Calu3 (cell line): ENCODE measurements around the gene FMO1. TPM values are rescaled to one million over a fixed set of nuclear protein-coding genes. Genes with fewer than 3 reads are reported as not detected.

Experiments used
- BruUV-seq: library from RNA; stranded (reverse); fragments of 400-500 nt; replicated peaks from 2 replicates; lab custom pipeline; 2021; lab: Mats Ljungman, UMichigan
- CTCF ChIA-PET: fragments of 300-600 bp; sonication (Branson Sonifier 250); formaldehyde crosslinking; loops from one replicate; lab custom pipeline; 2022; ENCODE audit warnings: antibody characterized with exemption; lab: Charles Lee
- DNase-seq: peaks from one replicate; pipeline ENCODE4 v3.0.0; 2022
- H3K27ac Mint-ChIP-seq: one replicate; pipeline ENCODE4 v1.8.0; 2022; ENCODE audit warnings: mixed read lengths; ENCODE audit not compliant: unreplicated experiment
- H3K27me3 Mint-ChIP-seq: one replicate; pipeline ENCODE4 v1.8.0; 2022; ENCODE audit warnings: mixed read lengths; ENCODE audit not compliant: unreplicated experiment
- H3K36me3 Mint-ChIP-seq: one replicate; pipeline ENCODE4 v1.8.0; 2022; ENCODE audit warnings: mild to moderate bottlenecking, moderate library complexity, mixed read lengths; ENCODE audit not compliant: insufficient read depth, unreplicated experiment
- H3K4me1 Mint-ChIP-seq: one replicate; pipeline ENCODE4 v1.8.0; 2022; ENCODE audit warnings: mild to moderate bottlenecking, low read depth, mixed read lengths; ENCODE audit not compliant: unreplicated experiment
- H3K4me3 Mint-ChIP-seq: one replicate; pipeline ENCODE4 v1.8.0; 2022; ENCODE audit warnings: mild to moderate bottlenecking, low read depth, moderate library complexity, mixed read lengths; ENCODE audit not compliant: unreplicated experiment
- H3K9me3 Mint-ChIP-seq: one replicate; pipeline ENCODE4 v1.8.0; 2022; ENCODE audit warnings: low read depth, mixed read lengths; ENCODE audit not compliant: unreplicated experiment
- CTCF ChIP-seq: fragments of 200-600 bp; IDR thresholded peaks from one replicate; pipeline ENCODE4 v1.8.0; 2022; ENCODE audit warnings: antibody characterized with exemption; ENCODE audit not compliant: unreplicated experiment
- intact Hi-C: fragments of 100-400 bp; cut with micrococcal nuclease; formaldehyde crosslinking; loops from one replicate; pipeline ENCODE4 v1.10.0; 2022; ENCODE audit not compliant: unreplicated experiment
- total RNA-seq: library from RNA; stranded (reverse); gene quantifications from 2 replicates; pipeline ENCODE4 v1.2.3, GENCODE V29; 2022

FMO1 gene
- total RNA-seq, 1 experiment from 2014 or later: not detected

DNA sequence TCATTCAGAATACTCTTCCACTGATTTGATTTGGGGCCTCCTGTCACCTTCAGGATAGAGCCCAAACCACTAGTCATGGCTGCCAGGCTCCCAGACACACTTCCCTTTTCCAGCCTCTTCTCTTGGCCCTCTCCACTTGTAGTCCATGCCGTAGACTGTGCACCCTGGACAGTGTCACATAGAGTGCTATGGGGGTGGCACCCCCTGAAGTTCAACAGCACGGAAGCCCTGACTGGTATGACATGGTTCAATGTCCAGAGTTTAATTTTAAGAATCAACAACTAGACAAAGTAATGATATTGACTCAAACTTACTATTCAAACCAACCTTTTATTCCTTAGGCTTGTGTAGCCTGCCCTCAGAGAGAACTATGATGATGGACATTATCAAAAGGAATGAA lies 40.9 kb upstream of the FMO1 start:
- Mint-ChIP-seq H3K27ac (no peak overlapping the region), H3K27me3 (peaks cover 40% of the 10 kb centered on the region), H3K4me1 (no peaks in the 10 kb centered on the region), H3K9me3 (no peaks in the 10 kb centered on the region), H3K36me3 (no peaks in the 10 kb centered on the region), H3K4me3 (no peak overlapping the region)
- intact Hi-C loops: no loop called here
- no peak for TF ChIP-seq CTCF
- CTCF ChIA-PET: no interaction called here
- BruUV-seq: no TSS peak
- DNase-seq: no peak

- Mint-ChIP-seq H3K9me3 (no peaks in the 10 kb centered on the region), H3K4me1 (no peaks in the 10 kb centered on the region), H3K27ac (no peak overlapping the region), H3K36me3 (no peaks in the 10 kb centered on the region), H3K27me3 (peaks cover 27% of the 10 kb centered on the region), H3K4me3 (no peak overlapping the region)
- no TSS peak for BruUV-seq
- no peak for TF ChIP-seq CTCF
- intact Hi-C loops: no loop called here
- CTCF ChIA-PET: no interaction called here
- no peak for DNase-seq
These were observed 37.9 kb upstream of the FMO1 start for GRCh38 chr1:171210355-171210754.

GRCh38 chr1:171212607-171213351 lies 35.5 kb upstream of the FMO1 start:
- Mint-ChIP-seq H3K36me3 (no peaks in the 10 kb centered on the region), H3K4me1 (no peaks in the 10 kb centered on the region), H3K27ac (no peak overlapping the region), H3K27me3 (peaks cover 3% of the 10 kb centered on the region), H3K9me3 (no peaks in the 10 kb centered on the region), H3K4me3 (no peak overlapping the region)
- no TSS peak for BruUV-seq
- intact Hi-C loops: no loop called here
- CTCF ChIA-PET: no interaction called here
- TF ChIP-seq CTCF: no peak
- DNase-seq: no peak

- H3K27me3 Mint-ChIP-seq: no peaks in the 10 kb centered on the region
- no peak for TF ChIP-seq CTCF
- no peaks in the 10 kb centered on the region for H3K36me3 Mint-ChIP-seq
- DNase-seq: no peak
- CTCF ChIA-PET: no interaction called here
- no peak overlapping the region for H3K27ac Mint-ChIP-seq
- H3K4me3 Mint-ChIP-seq: no peak overlapping the region
- no peaks in the 10 kb centered on the region for H3K9me3 Mint-ChIP-seq
- intact Hi-C loops: no loop called here
- BruUV-seq: no TSS peak
- peaks cover 1% of the 10 kb centered on the region for H3K4me1 Mint-ChIP-seq
These were observed 34.5 kb upstream of the FMO1 start for GRCh38 chr1:171213559-171214454.
